ENCODE results near the gene LENG1. TPM values are rescaled to one million over a fixed set of nuclear protein-coding genes. Genes with fewer than 3 reads are reported as not detected.
A peak's percentile ranks its signal among the peaks of the same experiment; 100 is the strongest.

Gene LENG1
- total and polyA plus RNA-seq, 12 donors = 5.0 to 22.0 (median 9.7) TPM

- no peaks in the 10 kb centered on the region for H3K27me3 ChIP-seq
- H3K9me3 ChIP-seq (replicated peaks in 1 of 3) = no peaks in the 10 kb centered on the region
- TF ChIP-seq POLR2A (IDR thresholded peaks at IDR 0.05) (no peak), CTCF (IDR thresholded peaks at IDR 0.05) (no peak)
- peaks cover 22 to 47% of the 10 kb centered on the region in 2 donors for H3K4me1 ChIP-seq (replicated peaks in 1 of 2)
- peak overlapping the region in 1 of 4 donors; percentile 62 for H3K4me3 ChIP-seq
- intact Hi-C loops (cut with DNase I) = no loop called here
- H3K27ac ChIP-seq = peak overlapping the region in 4 of 5 donors; percentile 78 to 95 (median 84)
- WGBS, 4 donors = 43 to 61% (median 50%) methylated on average over 13 of the region's 13 CpGs
- DNase-seq = no peak
- H3K36me3 ChIP-seq (replicated peaks in 1 of 2) = peaks cover 0 to 23% of the 10 kb centered on the region in 2 donors
These were observed 1.3 kb upstream of the LENG1 start for GRCh38 chr19:54160854-54161253.

DNA sequence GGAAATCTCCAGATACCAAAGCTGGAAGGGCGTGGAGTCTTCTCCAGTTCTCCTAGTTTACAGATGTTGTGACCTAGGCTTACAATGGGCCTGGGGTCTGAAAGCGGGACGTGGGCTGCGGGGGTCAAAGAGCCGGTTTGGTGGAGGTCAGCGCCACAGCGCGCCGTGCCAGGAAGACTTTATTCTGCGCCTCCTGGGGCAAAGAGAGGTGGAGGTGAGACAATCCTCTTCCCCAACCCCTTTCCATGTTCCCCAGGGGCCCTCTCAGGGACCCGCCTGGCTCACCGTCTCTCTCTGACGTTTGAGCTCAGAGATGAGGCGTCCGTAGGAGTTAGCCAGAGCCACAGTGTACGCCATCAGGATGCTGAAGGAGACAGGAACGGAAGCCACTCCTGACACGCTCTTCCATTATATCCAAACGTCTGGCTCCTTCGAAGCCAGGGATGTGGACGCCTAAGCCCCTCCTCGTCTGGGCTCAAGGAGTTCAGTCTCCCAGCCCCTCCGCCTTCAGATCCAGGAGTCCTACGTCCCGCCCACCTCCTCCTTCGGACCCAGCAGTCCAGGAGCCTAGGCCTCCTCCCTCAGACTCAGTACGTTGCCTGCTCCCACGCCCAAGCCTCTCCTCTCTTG lies 776 bp upstream of the LENG1 start:
- peak overlapping the region in 2 of 4 donors; percentile 29 to 62 for H3K4me3 ChIP-seq
- H3K9me3 ChIP-seq (replicated peaks in 1 of 3) = no peaks in the 10 kb centered on the region
- 2 to 7% (median 5%) methylated on average over 10 to 28 of the region's 28 CpGs for WGBS, 4 donors
- H3K27me3 ChIP-seq = no peaks in the 10 kb centered on the region
- peaks cover 0 to 28% of the 10 kb centered on the region in 2 donors for H3K36me3 ChIP-seq (replicated peaks in 1 of 2)
- peak overlapping the region; percentile 78 to 95 (median 87) for H3K27ac ChIP-seq
- no peak for DNase-seq
- peaks cover 22 to 47% of the 10 kb centered on the region in 2 donors for H3K4me1 ChIP-seq (replicated peaks in 1 of 2)
- intact Hi-C loops (cut with DNase I) = no loop called here
- TF ChIP-seq CTCF (IDR thresholded peaks at IDR 0.05) (no peak), POLR2A (IDR thresholded peaks at IDR 0.05) (no peak)

GRCh38 chr19:54158812-54159351 lies 639 bp downstream of the LENG1 start:
- H3K4me3 ChIP-seq = peak overlapping the region; percentile 1 to 89 (median 24)
- H3K9me3 ChIP-seq (replicated peaks in 1 of 3) = no peaks in the 10 kb centered on the region
- TF ChIP-seq POLR2A (IDR thresholded peaks at IDR 0.05) (no peak), CTCF (IDR thresholded peaks at IDR 0.05) (no peak)
- WGBS, 4 donors = 4 to 8% (median 7%) methylated on average over 16 to 19 of the region's 19 CpGs
- DNase-seq = no peak
- H3K4me1 ChIP-seq (replicated peaks in 1 of 2) = peaks cover 22 to 42% of the 10 kb centered on the region in 2 donors
- intact Hi-C loops (cut with DNase I) = no loop called here
- H3K27me3 ChIP-seq = no peaks in the 10 kb centered on the region
- H3K27ac ChIP-seq = peak overlapping the region; percentile 82 to 100 (median 95)
- peaks cover 0 to 42% of the 10 kb centered on the region in 2 donors for H3K36me3 ChIP-seq (replicated peaks in 1 of 2)

- no peak for DNase-seq
- 89 to 97% (median 97%) methylated on average over 2 to 3 of the region's 3 CpGs for WGBS, 4 donors
- Histone ChIP-seq H3K36me3 (replicated peaks in 1 of 2) (peaks cover 0 to 62% of the 10 kb centered on the region in 2 donors), H3K9me3 (replicated peaks in 1 of 3) (no peaks in the 10 kb centered on the region), H3K27ac (no peak overlapping the region), H3K4me3 (no peak overlapping the region), H3K4me1 (replicated peaks in 1 of 2) (peaks cover 17 to 31% of the 10 kb centered on the region in 2 donors), H3K27me3 (no peaks in the 10 kb centered on the region)
- intact Hi-C loops (cut with DNase I) = no loop called here
- TF ChIP-seq POLR2A (IDR thresholded peaks at IDR 0.05) = no peak
These were observed 2.6 kb downstream of the LENG1 start for GRCh38 chr19:54156953-54157352.
